Loucy (cell line): ENCODE results near the gene SLC13A1.

Source experiments
- H2AFZ ChIP-seq: fragments of 200-600 bp; sonication (generic); 2 replicates; pipeline ENCODE4 v1.6.0; 2016; ENCODE audit warnings: antibody characterized with exemption, mild to moderate bottlenecking, low read length, moderate library complexity
- H3F3A ChIP-seq: fragments of 200-600 bp; 2 replicates; pipeline ENCODE4 v1.6.0; 2016; ENCODE audit warnings: antibody characterized with exemption, low read depth, mild to moderate bottlenecking
- H3K27me3 ChIP-seq: fragments of 200-600 bp; sonication (generic); 2 replicates; pipeline ENCODE4 v1.6.1; 2014; ENCODE audit warnings: low read length, mild to moderate bottlenecking; ENCODE audit not compliant: insufficient read depth, poor library complexity, severe bottlenecking
- H3K36me3 ChIP-seq: fragments of 200-600 bp; sonication (generic); 2 replicates; pipeline ENCODE4 v1.6.1; 2016; ENCODE audit warnings: low read length; ENCODE audit not compliant: insufficient read depth
- H3K4me1 ChIP-seq: fragments of 200-600 bp; sonication (generic); 2 replicates; pipeline ENCODE4 v1.5.1; 2014; ENCODE audit warnings: low read length, mild to moderate bottlenecking; ENCODE audit not compliant: insufficient read depth, poor library complexity, severe bottlenecking
- H3K4me2 ChIP-seq: fragments of 200-600 bp; sonication (generic); 2 replicates; pipeline ENCODE4 v1.6.0; 2014; ENCODE audit warnings: antibody characterized with exemption, low read length, low read depth, mild to moderate bottlenecking; ENCODE audit not compliant: poor library complexity, severe bottlenecking
- H3K4me3 ChIP-seq: fragments of 200-600 bp; sonication (generic); 2 replicates; pipeline ENCODE4 v1.5.1; 2014; ENCODE audit warnings: low read length, mild to moderate bottlenecking, mixed read lengths; ENCODE audit not compliant: poor library complexity, severe bottlenecking
- H3K79me2 ChIP-seq: fragments of 200-600 bp; sonication (generic); 2 replicates; pipeline ENCODE4 v1.6.1; 2014; ENCODE audit warnings: low read length; ENCODE audit not compliant: insufficient read depth
- H3K9ac ChIP-seq: fragments of 200-600 bp; sonication (generic); 2 replicates; pipeline ENCODE4 v1.6.0; 2014; ENCODE audit warnings: mild to moderate bottlenecking, low read depth, low read length, moderate library complexity; ENCODE audit not compliant: poor library complexity, severe bottlenecking
- H3K9me2 ChIP-seq: fragments of 200-600 bp; sonication (generic); replicated peaks from 2 replicates; pipeline ENCODE4 v1.6.1; 2016; ENCODE audit warnings: low read depth, low read length, mixed read lengths
- H3K9me3 ChIP-seq: fragments of 200-600 bp; sonication (generic); 2 replicates; pipeline ENCODE4 v1.6.1; 2014; ENCODE audit warnings: mild to moderate bottlenecking, antibody characterized with exemption, low read length, low read depth; ENCODE audit not compliant: insufficient read depth
- H4K20me1 ChIP-seq: fragments of 200-600 bp; sonication (generic); 2 replicates; pipeline ENCODE4 v1.6.0; 2014; ENCODE audit warnings: antibody characterized with exemption, low read length, mild to moderate bottlenecking; ENCODE audit not compliant: insufficient read depth, poor library complexity, severe bottlenecking
- EZH2phosphoT487 ChIP-seq: fragments of 200-600 bp; IDR thresholded peaks from 2 replicates; pipeline ENCODE4 v1.6.1; 2018; ENCODE audit warnings: antibody characterized with exemption, mild to moderate bottlenecking, moderate library complexity, borderline replicate concordance
- TF ChIP-seq, protein P1 (sequence below): fragments of 200-600 bp; sonication (generic); conservative IDR thresholded peaks from 2 replicates; pipeline ENCODE4 v1.5.1; 2014; ENCODE audit warnings: mild to moderate bottlenecking, antibody characterized with exemption, low read length

The SLC13A1 gene

DNA sequence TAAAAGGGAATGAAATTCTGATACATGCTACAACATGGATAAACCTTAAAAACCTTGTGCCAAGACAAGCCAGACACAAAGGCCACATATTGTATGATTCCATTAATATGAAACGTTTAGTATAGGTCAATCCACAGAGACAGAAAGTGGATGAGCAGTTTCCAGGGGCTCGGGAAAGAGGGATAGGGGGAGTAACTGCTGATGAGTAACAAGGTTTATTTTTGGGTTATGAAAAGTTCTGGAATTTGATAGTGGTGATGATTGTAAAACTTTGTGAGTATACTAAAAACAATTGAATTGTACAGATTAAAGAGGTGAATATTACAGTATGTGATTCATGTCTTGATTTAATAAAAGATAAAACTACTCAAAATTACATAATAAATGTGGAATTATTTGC is 19.1 kb upstream of the SLC13A1 start:
- Histone ChIP-seq H3K9me3 (no peaks in the 10 kb centered on the region; the same call in 1 of the 2 replicates), H3K4me3 (no peak overlapping the region), H3K27me3 (no peaks in the 10 kb centered on the region), H3K4me1 (no peaks in the 10 kb centered on the region), H3K9me2 (no peaks in the 10 kb centered on the region), H4K20me1 (no peaks in the 10 kb centered on the region), H3K79me2 (no peaks in the 10 kb centered on the region), H3K9ac (no peak overlapping the region), H3F3A (no peaks in the 10 kb centered on the region), H3K36me3 (no peaks in the 10 kb centered on the region), H2AFZ (no peak overlapping the region), H3K4me2 (no peak overlapping the region)
- no peak for TF ChIP-seq EZH2phosphoT487
- TF ChIP-seq, protein P1, sequence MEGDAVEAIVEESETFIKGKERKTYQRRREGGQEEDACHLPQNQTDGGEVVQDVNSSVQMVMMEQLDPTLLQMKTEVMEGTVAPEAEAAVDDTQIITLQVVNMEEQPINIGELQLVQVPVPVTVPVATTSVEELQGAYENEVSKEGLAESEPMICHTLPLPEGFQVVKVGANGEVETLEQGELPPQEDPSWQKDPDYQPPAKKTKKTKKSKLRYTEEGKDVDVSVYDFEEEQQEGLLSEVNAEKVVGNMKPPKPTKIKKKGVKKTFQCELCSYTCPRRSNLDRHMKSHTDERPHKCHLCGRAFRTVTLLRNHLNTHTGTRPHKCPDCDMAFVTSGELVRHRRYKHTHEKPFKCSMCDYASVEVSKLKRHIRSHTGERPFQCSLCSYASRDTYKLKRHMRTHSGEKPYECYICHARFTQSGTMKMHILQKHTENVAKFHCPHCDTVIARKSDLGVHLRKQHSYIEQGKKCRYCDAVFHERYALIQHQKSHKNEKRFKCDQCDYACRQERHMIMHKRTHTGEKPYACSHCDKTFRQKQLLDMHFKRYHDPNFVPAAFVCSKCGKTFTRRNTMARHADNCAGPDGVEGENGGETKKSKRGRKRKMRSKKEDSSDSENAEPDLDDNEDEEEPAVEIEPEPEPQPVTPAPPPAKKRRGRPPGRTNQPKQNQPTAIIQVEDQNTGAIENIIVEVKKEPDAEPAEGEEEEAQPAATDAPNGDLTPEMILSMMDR: no peak

DNA sequence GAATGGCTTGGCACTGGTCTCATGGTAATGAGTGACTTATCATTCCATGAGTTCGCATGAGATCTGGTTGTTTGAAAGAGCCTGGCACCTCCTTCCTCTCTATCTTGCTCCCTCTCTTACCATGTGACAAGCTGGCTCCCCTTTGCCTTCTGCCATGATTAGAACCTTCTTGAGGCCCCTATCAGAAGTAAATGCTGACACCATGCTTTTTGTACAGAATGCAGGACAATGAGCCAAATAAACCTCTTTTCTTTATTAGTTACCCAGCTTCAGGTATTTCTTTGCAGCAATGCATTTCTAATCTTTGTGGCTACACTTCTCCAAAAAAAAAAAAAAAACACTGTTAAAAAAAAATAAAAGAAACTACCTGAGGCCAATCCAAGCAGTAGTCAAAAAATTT is 17.1 kb upstream of the SLC13A1 start:
- no peaks in the 10 kb centered on the region for H3F3A ChIP-seq
- no peaks in the 10 kb centered on the region for H3K4me1 ChIP-seq
- H2AFZ ChIP-seq: no peak overlapping the region
- H3K79me2 ChIP-seq: no peaks in the 10 kb centered on the region
- H3K4me3 ChIP-seq: no peak overlapping the region
- TF ChIP-seq, protein P1: no peak
- TF ChIP-seq EZH2phosphoT487: no peak
- H3K27me3 ChIP-seq: no peaks in the 10 kb centered on the region
- no peak overlapping the region for H3K9ac ChIP-seq
- no peaks in the 10 kb centered on the region for H4K20me1 ChIP-seq
- H3K9me3 ChIP-seq: no peaks in the 10 kb centered on the region; the same call in 1 of the 2 replicates
- no peaks in the 10 kb centered on the region for H3K9me2 ChIP-seq
- H3K36me3 ChIP-seq: no peaks in the 10 kb centered on the region
- no peak overlapping the region for H3K4me2 ChIP-seq

DNA sequence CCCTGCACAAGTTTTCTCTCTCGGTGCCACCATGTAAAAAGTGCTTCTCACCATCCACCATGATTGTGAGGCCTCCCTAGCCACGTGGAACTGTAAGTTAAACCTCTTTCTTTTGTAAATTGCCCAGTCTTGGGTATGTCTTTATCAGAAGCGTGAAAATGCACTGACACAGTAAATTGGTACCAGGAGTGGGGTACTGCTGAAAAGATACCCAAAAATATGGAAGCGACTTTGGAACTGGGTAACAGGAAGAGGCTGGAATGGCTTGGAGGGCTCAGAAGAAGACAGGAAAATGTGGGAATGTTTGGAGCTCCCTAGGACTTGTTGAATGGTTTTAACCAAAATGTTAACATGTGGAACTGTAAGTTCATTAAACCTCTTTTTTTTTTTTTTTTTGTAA is 15.6 kb upstream of the SLC13A1 start:
- Histone ChIP-seq H3K9ac (no peak overlapping the region), H3K79me2 (no peaks in the 10 kb centered on the region), H3K27me3 (no peaks in the 10 kb centered on the region), H3K4me1 (no peaks in the 10 kb centered on the region), H3K4me3 (no peak overlapping the region), H3K9me3 (no peaks in the 10 kb centered on the region; the same call in 1 of the 2 replicates), H3K4me2 (no peak overlapping the region), H3F3A (no peaks in the 10 kb centered on the region), H3K9me2 (no peaks in the 10 kb centered on the region), H3K36me3 (no peaks in the 10 kb centered on the region), H2AFZ (no peak overlapping the region), H4K20me1 (no peaks in the 10 kb centered on the region)
- no peak for TF ChIP-seq EZH2phosphoT487
- TF ChIP-seq, protein P1: no peak
